ENCODE results near the gene NUP107. TPM values are rescaled to one million over a fixed set of nuclear protein-coding genes. Genes with fewer than 3 reads are reported as not detected.
A peak's percentile ranks its signal among the peaks of the same experiment; 100 is the strongest.

Gene NUP107
- total RNA-seq, 1 donor from 2014 or later = 22.7 TPM

GRCh38 chr12:68768431-68768939 lies 81.7 kb downstream of the NUP107 start:
- peaks cover 29% of the 10 kb centered on the region for H3K36me3 ChIP-seq
- no peaks in the 10 kb centered on the region for H3K27me3 ChIP-seq
- intact Hi-C loops (cut with DNase I) = no loop called here
- no peak for DNase-seq
- H3K4me1 ChIP-seq = no peaks in the 10 kb centered on the region
- ATAC-seq = no peak
- TF ChIP-seq, protein P1, sequence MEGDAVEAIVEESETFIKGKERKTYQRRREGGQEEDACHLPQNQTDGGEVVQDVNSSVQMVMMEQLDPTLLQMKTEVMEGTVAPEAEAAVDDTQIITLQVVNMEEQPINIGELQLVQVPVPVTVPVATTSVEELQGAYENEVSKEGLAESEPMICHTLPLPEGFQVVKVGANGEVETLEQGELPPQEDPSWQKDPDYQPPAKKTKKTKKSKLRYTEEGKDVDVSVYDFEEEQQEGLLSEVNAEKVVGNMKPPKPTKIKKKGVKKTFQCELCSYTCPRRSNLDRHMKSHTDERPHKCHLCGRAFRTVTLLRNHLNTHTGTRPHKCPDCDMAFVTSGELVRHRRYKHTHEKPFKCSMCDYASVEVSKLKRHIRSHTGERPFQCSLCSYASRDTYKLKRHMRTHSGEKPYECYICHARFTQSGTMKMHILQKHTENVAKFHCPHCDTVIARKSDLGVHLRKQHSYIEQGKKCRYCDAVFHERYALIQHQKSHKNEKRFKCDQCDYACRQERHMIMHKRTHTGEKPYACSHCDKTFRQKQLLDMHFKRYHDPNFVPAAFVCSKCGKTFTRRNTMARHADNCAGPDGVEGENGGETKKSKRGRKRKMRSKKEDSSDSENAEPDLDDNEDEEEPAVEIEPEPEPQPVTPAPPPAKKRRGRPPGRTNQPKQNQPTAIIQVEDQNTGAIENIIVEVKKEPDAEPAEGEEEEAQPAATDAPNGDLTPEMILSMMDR (IDR thresholded peaks at IDR 0.05) = no peak
- no peak overlapping the region for H3K27ac ChIP-seq
- no peaks in the 10 kb centered on the region for H3K9me3 ChIP-seq
- H3K4me3 ChIP-seq = no peak overlapping the region

DNA sequence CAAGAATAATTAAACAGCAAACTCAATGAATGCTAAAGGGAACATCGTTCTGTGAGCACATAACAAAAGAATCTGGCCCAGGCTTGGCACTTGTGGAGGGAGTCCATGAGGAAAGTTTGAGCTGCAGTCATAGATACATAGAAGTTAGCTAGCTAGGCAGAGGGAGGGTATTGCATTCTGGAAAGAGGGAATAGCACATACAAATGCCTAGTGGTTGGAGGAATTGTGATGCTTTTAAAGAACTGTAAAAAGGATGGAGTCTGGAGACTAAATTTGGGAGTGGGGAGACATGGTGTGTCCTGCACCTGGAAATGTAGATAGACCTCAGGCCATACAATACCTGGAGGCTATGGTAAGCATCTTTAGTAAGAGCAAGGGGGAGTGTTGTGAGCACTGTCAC lies 83.2 kb downstream of the NUP107 start:
- no peaks in the 10 kb centered on the region for H3K4me1 ChIP-seq
- ATAC-seq (no peak), DNase-seq (no peak)
- peaks cover 15% of the 10 kb centered on the region for H3K36me3 ChIP-seq
- TF ChIP-seq, protein P1 (IDR thresholded peaks at IDR 0.05) = no peak
- H3K27me3 ChIP-seq = no peaks in the 10 kb centered on the region
- H3K9me3 ChIP-seq = no peaks in the 10 kb centered on the region
- no peak overlapping the region for H3K4me3 ChIP-seq
- no peak overlapping the region for H3K27ac ChIP-seq
- intact Hi-C loops (cut with DNase I) = no loop called here

DNA sequence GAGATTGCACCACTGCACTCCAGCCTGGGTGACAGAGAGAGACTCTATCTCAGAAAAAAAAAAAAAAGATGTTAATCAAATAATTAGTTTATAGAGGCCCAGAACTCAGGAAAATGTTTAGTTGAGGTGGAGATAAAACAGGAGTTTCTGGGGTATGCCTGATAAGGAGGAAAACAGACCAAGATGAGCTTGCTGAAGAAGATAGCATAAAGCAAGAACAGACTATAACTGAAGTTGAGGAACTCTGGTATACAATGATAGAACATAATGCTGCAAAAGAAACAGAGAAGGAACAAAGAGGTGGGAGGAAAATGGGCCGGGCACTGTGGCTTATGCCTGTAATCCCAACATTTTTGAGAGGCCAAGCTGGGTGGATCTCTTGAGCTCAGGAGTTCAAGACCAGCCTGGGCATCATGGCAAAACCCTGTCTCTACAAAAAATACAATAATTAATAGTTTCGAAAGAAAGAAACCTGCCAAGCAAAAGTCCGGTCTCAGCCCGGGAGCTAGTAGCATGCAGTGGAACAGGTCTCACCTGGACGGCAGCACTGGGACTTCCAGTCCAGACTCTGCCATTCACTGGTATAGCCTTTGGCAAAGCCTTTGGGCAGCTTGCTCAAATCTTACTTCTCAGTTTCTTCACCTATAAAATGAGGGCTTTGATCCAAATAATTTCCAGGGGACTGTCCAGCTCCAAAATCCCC lies 84.6 kb downstream of the NUP107 start:
- no peaks in the 10 kb centered on the region for H3K9me3 ChIP-seq
- TF ChIP-seq, protein P1 (IDR thresholded peaks at IDR 0.05) = no peak
- no peak overlapping the region for H3K27ac ChIP-seq
- H3K36me3 ChIP-seq = peaks cover 8% of the 10 kb centered on the region
- DNase-seq (no peak), ATAC-seq (peak; percentile 59)
- H3K4me3 ChIP-seq = no peak overlapping the region
- no peaks in the 10 kb centered on the region for H3K27me3 ChIP-seq
- no peaks in the 10 kb centered on the region for H3K4me1 ChIP-seq
- intact Hi-C loops (cut with DNase I) = no loop called here

DNA sequence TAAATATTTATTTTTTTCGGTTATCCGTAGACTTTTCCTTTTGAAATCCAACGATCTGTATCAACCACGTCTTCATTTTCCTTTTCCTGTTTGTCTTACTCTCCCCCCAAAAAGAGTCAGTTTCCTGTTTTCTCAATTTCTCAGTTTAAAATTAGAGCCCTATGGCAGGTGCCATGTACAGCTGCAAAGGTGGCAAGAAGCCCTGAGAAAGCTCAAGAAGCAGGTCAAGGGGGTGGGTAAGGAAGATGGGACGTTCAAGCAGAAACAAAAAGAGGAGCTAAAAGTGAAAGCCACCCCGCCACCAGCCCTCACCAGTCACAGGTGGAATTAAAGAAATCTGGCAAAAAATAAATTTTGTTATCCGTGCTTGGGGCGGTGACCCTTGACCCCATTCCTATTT lies 85.9 kb downstream of the NUP107 start:
- no peaks in the 10 kb centered on the region for H3K9me3 ChIP-seq
- TF ChIP-seq, protein P1 (IDR thresholded peaks at IDR 0.05) = no peak
- no peaks in the 10 kb centered on the region for H3K27me3 ChIP-seq
- intact Hi-C loops (cut with DNase I) = no loop called here
- H3K27ac ChIP-seq = no peak overlapping the region
- no peak for DNase-seq
- no peak overlapping the region for H3K4me3 ChIP-seq
- H3K4me1 ChIP-seq = no peaks in the 10 kb centered on the region
- ATAC-seq = no peak
- H3K36me3 ChIP-seq = no peaks in the 10 kb centered on the region

DNA sequence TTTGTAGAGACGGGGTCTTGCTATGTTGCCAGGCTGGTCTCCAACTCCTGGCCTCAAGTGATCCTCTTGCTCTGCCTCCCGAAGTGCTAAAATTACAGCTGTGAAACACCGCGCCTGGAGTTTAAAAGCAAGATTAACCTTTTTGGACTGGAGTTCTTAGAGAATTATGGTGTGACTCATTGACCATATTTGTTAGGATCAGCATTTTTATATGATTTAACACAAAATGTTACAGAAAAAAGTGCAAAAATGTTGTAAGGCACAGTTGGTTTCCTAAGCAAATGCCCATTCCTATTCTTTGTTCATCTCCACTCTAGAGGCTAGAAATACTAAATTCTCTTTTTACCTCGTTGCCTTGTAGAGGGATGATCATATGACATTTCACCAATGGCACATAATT lies 86.8 kb downstream of the NUP107 start:
- TF ChIP-seq, protein P1 (IDR thresholded peaks at IDR 0.05) = no peak

More for the DNA sequence above, 86.8 kb downstream of the NUP107 start:
- DNase-seq (no peak), ATAC-seq (no peak)
- H3K27ac ChIP-seq = no peak overlapping the region
- H3K9me3 ChIP-seq = no peaks in the 10 kb centered on the region
- H3K4me3 ChIP-seq = no peak overlapping the region
- no peaks in the 10 kb centered on the region for H3K4me1 ChIP-seq
- intact Hi-C loops (cut with DNase I) = no loop called here
- no peaks in the 10 kb centered on the region for H3K27me3 ChIP-seq
- H3K36me3 ChIP-seq = no peaks in the 10 kb centered on the region
